ENCODE data around the gene HSD17B4.

GRCh38 chr5:119454171-119454570 lies 1.9 kb downstream of the HSD17B4 start:
- TF ChIP-seq CTCF (IDR thresholded peaks at IDR 0.05) (no peak), EP300 (IDR thresholded peaks at IDR 0.05) (no peak), POLR2A (IDR thresholded peaks at IDR 0.05) (no peak), POLR2AphosphoS5 (IDR thresholded peaks at IDR 0.05) (no peak)
